Mucosa of descending colon (tissue), 3 donors: ENCODE results near the gene CDKN2A. TPM values are rescaled to one million over a fixed set of nuclear protein-coding genes. Genes with fewer than 3 reads are reported as not detected.
A peak's percentile ranks its signal among the peaks of the same experiment; 100 is the strongest.

Experiments
- ATAC-seq: fragments of 200-7000 bp; cut with Tn5 transposase; one replicate; pipeline ENCODE4 v1.9.1; 2020; ENCODE audit warnings: mild to moderate bottlenecking, moderate library complexity
- DNase-seq, 3 donors: peaks; one replicate each; pipeline ENCODE4 v3.0.0-alpha.2; 2020
- H3K36me3 ChIP-seq: fragments of 200-600 bp; one replicate; pipeline ENCODE4 v1.8.0; 2021; ENCODE audit warnings: low read depth, mild to moderate bottlenecking
- H3K4me1 ChIP-seq: fragments of 200-600 bp; one replicate; pipeline ENCODE4 v1.8.0; 2021; ENCODE audit warnings: low read depth, mild to moderate bottlenecking
- H3K4me3 ChIP-seq: fragments of 200-600 bp; one replicate; pipeline ENCODE4 v1.8.0; 2021; ENCODE audit warnings: mild to moderate bottlenecking
- H3K9me3 ChIP-seq: fragments of 200-600 bp; one replicate; pipeline ENCODE4 v1.8.0; 2021; ENCODE audit warnings: mild to moderate bottlenecking
- CTCF ChIP-seq: fragments of 200-600 bp; IDR thresholded peaks from one replicate; pipeline ENCODE4 v1.8.0; 2022; ENCODE audit warnings: antibody characterized with exemption, mild to moderate bottlenecking
- intact Hi-C, 2 donors: fragments of 100-400 bp; cut with DNase I in 1 of 2; cut with micrococcal nuclease in 1 of 2; formaldehyde crosslinking; loops; one replicate each; pipeline versions ENCODE4 v1.11.0 to v1.11.1; 2022; cut with DNase I, micrococcal nuclease
- total RNA-seq, 3 donors: library from RNA; stranded (reverse); fragmentation: NEBNext Ultra II Directional in 2 of 3; extraction: Animal tissue kit (Norgen Biotek cat#: 25700) in 2 of 3; gene quantifications; one replicate each; pipeline versions ENCODE4 v1.2.1 to v1.2.4, GENCODE V29; 2021 to 2023
- donor health status: DM: no; HTN: no; CAD: no; lungs with moderate emphysema.
- donor health status: DM: no; HTN: no; CAD: no.
- donor health status: DM: no; HTN: yes; CAD: no.

The CDKN2A gene
- total RNA-seq, 3 donors from 2014 or later, result 1.0 to 3.6 (median 1.2) TPM

GRCh38 chr9:21943464-21943863 lies 50.7 kb downstream of the CDKN2A start:
- Histone ChIP-seq H3K4me1 (peaks cover 4% of the 10 kb centered on the region), H3K4me3 (no peak overlapping the region), H3K9me3 (no peaks in the 10 kb centered on the region), H3K36me3 (no peaks in the 10 kb centered on the region)
- intact Hi-C loops, result no loop called here
- DNase-seq, result no peak
- no peak for TF ChIP-seq CTCF
- ATAC-seq, result no peak

GRCh38 chr9:21941337-21941995 lies 52.7 kb downstream of the CDKN2A start:
- intact Hi-C loops, result no loop called here
- H3K4me3 ChIP-seq, result no peak overlapping the region
- ATAC-seq (peak; percentile 70), DNase-seq (peak in 1 of 3 donors; percentile 12)
- H3K4me1 ChIP-seq, result peaks cover 4% of the 10 kb centered on the region
- no peaks in the 10 kb centered on the region for H3K36me3 ChIP-seq
- no peak for TF ChIP-seq CTCF
- H3K9me3 ChIP-seq, result no peaks in the 10 kb centered on the region

- DNase-seq (no peak), ATAC-seq (no peak)
- Histone ChIP-seq H3K36me3 (no peaks in the 10 kb centered on the region), H3K4me3 (no peak overlapping the region), H3K4me1 (no peaks in the 10 kb centered on the region), H3K9me3 (no peaks in the 10 kb centered on the region)
- no peak for TF ChIP-seq CTCF
- intact Hi-C loops, result no loop called here
Observed at GRCh38 chr9:21936161-21936560, 58.0 kb downstream of the CDKN2A start.

- intact Hi-C loops, result no loop called here
- no peaks in the 10 kb centered on the region for H3K36me3 ChIP-seq
- TF ChIP-seq CTCF, result no peak
- no peaks in the 10 kb centered on the region for H3K4me1 ChIP-seq
- H3K4me3 ChIP-seq, result no peak overlapping the region
- no peaks in the 10 kb centered on the region for H3K9me3 ChIP-seq
- DNase-seq (no peak), ATAC-seq (no peak)
Observed at GRCh38 chr9:21935631-21936030, 58.6 kb downstream of the CDKN2A start.

- DNase-seq, result no peak
- Histone ChIP-seq H3K4me1 (no peaks in the 10 kb centered on the region), H3K9me3 (no peaks in the 10 kb centered on the region), H3K36me3 (no peaks in the 10 kb centered on the region), H3K4me3 (no peak overlapping the region)
- no peak for ATAC-seq
- TF ChIP-seq CTCF, result no peak
- intact Hi-C loops, result no loop called here
Observed at GRCh38 chr9:21933865-21934264, 60.3 kb downstream of the CDKN2A start.

GRCh38 chr9:21933281-21933680 lies 60.9 kb downstream of the CDKN2A start:
- DNase-seq (no peak), ATAC-seq (peak; percentile 34)
- no peak for TF ChIP-seq CTCF
- no peaks in the 10 kb centered on the region for H3K4me1 ChIP-seq
- H3K36me3 ChIP-seq, result no peaks in the 10 kb centered on the region
- H3K9me3 ChIP-seq, result no peaks in the 10 kb centered on the region
- no peak overlapping the region for H3K4me3 ChIP-seq
- intact Hi-C loops, result no loop called here
